GM18499 (cell line): ENCODE data around the gene RUFY3.
"Not testable (repeated sequence)": the region's sequence is repeated elsewhere in the genome, so short reads cannot be mapped to it uniquely, and the experiment has no call there.

ENCODE experiments used
- ATAC-seq: cut with Tn5 transposase; IDR thresholded peaks from one replicate; pipeline ENCODE4 v1.9.1; 2021; ENCODE audit warnings: moderate number of reproducible peaks; ENCODE audit not compliant: insufficient read depth, unreplicated experiment

RUFY3 gene

GRCh38 chr4:70838666-70839588 lies 117.2 kb downstream of the RUFY3 start:
- peak; percentile 25 for ATAC-seq

DNA sequence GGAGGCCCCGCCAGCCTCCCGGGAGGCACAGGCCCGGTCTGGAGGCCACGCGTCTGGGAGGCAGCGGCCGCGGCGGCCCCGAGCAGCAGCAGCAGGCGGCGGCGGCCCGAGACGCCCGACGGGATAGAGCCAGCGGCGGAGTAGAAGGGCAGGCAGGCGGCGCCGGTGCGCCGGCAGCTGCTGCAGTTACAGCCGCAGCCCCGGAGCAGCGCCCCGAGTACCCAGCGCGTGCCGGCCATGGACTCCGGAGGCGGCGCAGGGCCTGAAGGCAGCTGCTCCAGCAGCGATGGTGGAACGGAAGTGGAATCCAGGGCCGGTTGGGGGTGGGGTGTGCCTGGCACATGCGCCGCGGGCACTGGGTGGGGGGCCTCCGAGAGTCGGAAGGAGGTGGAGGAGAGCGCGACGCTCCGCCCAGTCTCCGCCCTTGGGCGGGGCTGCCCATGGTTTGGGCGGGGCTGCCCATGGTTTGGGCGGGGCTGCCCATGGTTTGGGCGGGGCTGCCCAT lies 117.9 kb downstream of the RUFY3 start, which contains the start of gene GRSF1:
Gene GRSF1, minus strand, starts transcription at position 302 of the 505 bp plus-strand sequence. Its CDS starts 63 bp downstream, at position 239.
- peak; percentile 30 for ATAC-seq

- not testable (repeated sequence) for ATAC-seq
Measured at GRCh38 chr4:70840137-70840536, 118.4 kb downstream of the RUFY3 start.

GRCh38 chr4:70840631-70841030 lies 118.9 kb downstream of the RUFY3 start:
- ATAC-seq = not testable (repeated sequence)

GRCh38 chr4:70841211-70841610 lies 119.4 kb downstream of the RUFY3 start:
- ATAC-seq = no peak

GRCh38 chr4:70841951-70842350 lies 120.2 kb downstream of the RUFY3 start:
- no peak for ATAC-seq

DNA sequence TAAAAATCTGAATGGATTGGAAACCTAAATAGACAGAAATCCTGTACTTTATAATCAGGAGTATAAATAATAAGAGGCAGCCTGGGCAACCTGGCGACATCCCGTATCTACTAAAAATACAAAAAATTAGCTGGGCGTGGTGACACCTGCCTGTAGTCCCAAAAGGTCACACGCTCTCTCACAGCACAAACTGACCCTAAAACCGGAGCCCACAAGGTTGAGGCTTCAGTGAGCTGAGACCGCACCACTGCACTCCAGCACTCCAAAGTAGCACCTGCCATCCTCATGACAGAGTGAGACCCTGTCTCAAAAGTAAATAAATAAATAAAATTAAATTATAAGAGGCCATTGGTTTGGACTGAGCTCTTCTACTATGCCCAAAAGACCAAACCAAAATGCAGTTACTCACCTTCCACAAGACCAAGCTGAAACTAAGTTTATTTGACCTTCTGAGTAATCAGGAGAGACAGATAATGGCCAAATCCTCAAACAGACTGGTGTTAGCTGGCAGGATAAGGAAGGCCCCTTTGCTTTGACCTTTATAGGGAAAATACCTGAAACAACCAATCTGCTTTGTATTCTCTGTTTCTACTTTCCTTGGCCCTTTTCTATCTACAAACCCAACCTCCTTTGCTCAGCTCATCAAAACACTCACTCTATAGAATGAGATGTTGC lies 121.1 kb downstream of the RUFY3 start:
- peak; percentile 34 for ATAC-seq

DNA sequence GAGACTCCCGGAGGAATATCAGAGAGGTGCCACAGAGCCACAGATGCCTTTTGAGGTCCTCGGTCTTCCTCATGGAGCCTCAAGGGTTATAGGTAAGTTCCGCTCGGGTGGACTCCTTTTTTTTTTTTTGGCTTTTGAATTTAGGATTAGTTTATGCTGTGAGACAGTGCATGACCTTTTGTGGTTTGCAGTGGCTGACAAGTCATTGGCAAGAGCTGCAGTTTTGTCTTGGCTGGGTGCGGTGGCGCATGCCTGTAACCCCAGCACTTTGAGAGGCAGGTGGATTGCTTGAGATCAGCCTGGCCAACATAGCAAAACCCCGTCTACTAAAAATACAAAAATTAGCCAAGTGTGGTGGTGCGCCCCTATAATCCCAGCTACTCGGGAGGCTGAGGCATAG lies 122.4 kb downstream of the RUFY3 start:
- ATAC-seq = no peak

DNA sequence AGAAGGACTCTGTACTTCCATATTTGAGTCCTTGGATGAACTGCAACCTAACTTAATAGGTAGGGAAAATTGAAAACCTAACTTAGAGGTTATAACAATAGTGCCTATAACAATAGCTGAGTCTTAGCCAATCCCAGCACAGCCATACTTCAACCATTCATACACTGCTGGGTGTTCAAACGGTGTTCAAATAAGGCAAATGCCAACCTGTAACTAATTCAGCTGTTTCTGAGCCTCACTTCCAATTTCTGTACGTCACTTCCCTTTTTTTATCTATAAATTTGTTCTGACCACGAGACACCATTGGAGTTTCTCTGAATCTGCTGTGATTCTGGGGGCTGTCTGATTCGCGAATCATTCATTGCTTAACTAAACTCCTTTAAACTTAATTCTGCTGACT lies 127.5 kb downstream of the RUFY3 start:
- no peak for ATAC-seq

GRCh38 chr4:70855464-70855863 lies 133.7 kb downstream of the RUFY3 start:
- ATAC-seq = no peak
